GM18526 (cell line): ENCODE results near the gene PER1.

Source experiments
- POLR2A ChIP-seq: IDR thresholded peaks from 3 replicates; pipeline ENCODE4 v1.6.1; 2011; ENCODE audit not compliant: insufficient read length; ENCODE audit errors: extremely low read depth

Gene PER1, protein sequence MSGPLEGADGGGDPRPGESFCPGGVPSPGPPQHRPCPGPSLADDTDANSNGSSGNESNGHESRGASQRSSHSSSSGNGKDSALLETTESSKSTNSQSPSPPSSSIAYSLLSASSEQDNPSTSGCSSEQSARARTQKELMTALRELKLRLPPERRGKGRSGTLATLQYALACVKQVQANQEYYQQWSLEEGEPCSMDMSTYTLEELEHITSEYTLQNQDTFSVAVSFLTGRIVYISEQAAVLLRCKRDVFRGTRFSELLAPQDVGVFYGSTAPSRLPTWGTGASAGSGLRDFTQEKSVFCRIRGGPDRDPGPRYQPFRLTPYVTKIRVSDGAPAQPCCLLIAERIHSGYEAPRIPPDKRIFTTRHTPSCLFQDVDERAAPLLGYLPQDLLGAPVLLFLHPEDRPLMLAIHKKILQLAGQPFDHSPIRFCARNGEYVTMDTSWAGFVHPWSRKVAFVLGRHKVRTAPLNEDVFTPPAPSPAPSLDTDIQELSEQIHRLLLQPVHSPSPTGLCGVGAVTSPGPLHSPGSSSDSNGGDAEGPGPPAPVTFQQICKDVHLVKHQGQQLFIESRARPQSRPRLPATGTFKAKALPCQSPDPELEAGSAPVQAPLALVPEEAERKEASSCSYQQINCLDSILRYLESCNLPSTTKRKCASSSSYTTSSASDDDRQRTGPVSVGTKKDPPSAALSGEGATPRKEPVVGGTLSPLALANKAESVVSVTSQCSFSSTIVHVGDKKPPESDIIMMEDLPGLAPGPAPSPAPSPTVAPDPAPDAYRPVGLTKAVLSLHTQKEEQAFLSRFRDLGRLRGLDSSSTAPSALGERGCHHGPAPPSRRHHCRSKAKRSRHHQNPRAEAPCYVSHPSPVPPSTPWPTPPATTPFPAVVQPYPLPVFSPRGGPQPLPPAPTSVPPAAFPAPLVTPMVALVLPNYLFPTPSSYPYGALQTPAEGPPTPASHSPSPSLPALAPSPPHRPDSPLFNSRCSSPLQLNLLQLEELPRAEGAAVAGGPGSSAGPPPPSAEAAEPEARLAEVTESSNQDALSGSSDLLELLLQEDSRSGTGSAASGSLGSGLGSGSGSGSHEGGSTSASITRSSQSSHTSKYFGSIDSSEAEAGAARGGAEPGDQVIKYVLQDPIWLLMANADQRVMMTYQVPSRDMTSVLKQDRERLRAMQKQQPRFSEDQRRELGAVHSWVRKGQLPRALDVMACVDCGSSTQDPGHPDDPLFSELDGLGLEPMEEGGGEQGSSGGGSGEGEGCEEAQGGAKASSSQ (N-terminal part only)

DNA sequence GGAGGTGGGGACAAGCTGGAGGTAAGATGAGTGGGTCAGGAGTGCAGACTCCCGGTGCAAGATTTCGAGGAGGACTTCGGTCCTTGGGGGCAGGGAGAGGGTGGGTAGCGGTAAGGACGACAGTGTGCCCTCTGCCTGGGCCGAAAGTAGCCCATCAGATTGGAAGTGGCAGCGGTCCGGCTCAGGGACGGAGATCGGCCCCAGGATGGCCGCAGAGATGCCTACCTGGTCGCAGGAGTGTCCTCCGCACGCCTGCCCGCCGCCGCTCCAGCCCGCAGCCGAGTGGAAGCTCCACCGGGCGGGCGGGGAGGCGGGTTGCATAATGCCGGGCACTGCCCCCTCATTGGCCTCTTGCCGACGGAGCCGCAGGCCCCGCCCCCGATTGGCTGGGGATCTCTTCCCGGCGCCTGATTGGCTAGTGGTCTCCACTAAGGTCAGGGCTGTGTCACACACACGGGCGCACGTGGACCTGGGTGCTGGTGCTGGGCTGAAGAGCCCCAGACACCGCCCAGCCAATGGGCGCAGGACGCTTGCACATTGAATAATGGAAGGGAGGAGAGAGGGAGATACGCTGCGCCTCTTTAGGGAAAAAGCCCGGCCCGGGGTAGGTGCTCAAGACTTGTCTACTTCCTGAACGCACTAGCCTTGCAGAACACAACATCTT, at the start of gene PER1:
Gene PER1, minus strand, starts transcription at position 293 of the 664 bp plus-strand sequence. CDS start 1,698 bp downstream, outside the sequence.
- peak; percentile 63 for TF ChIP-seq POLR2A

DNA sequence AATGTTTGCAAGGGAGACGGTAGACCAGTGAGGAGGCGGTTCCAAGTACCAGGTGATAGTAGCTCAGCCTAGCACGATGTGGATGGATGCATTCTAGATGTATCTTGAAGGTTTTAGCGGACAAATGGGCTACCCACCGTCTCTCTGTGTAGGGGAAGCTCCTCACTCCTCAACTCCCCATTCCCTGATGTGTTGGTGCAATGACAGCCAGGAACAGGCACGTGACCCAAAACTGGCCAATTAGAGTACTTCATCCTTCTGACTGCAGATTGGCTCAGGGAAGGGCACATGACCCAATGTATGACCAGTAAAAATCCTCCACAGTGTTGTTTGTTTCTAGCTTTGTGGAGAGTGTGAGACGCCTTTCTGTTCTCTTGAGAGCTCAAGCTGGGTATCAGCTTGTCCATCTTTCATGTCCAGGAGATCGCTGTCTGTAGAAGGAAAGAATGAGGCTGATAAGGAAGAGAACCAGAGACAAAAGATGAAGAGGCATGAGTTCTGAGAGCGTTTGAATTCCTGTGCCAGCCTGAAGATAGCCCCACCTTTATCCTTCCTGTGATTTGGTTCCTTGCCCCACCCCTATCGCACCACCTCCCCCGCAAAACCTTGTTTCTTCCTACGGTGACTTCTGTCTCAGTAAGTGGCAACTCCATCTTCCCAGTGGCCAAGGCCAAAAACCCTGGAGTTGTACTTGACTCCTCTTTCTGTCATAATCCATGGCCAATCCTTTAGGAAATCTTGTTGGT, 40.0 kb upstream of the PER1 start:
- TF ChIP-seq POLR2A, result peak; percentile 79

DNA sequence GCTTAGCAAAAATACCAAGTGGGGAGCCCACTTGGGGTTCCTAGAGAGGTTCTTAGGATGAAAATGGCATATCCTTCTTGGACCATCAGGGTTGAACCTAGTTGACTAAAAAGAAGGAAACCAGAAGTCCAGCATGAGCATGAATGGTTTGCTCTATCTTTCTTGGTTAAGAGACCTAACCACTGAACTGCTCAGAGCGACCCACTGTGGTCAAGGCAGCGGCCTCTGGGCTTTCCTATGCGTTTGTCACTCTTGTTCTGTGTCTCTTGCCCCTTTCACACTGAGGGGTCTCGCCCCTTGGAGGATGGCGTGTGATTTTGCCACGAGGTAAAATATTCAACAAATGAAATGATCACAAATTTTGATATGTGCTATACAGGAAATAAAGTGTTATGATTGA, 38.3 kb upstream of the PER1 start:
- TF ChIP-seq POLR2A, result no peak

DNA sequence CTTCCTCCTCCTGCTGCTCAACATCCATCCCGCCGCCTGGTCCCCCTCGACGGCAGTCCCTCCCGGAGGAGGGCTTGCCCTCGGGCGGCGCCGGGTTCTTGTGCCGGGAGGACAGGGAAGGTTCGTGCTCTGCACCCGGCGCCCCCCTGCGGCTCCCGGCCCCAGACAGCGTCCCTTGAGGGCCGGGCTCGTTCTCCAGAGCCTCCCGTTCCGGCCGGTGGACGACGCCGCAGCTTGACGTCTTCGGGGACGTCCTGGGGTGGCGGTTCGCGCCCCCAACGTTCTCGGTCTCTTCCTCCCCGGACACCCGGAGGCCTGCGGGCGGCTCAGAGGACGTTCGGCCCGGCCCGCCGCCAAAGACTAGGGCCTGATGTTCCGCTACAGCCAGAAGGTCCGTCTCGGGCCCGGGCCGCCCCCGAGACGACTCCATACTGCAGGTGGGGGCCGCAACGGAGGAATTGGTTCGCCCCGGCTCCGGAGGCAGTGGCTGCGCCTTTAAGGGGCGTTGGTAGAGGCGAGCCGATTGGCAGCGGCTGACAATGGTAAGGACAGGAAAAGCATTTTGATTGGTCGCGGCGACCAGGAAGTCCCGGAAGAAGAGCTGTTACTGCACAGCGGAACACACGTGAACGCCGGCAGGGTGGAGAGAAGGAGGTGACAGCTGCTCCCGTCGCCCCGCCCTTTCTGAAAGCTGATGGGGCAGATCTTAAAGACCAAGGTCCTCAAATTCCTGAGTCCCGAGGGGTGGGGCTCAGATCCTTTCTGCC, 37.7 kb upstream of the PER1 start, which contains the start of gene BORCS6:
Gene BORCS6, minus strand, starts transcription at position 470 of the 767 bp plus-strand sequence. Its CDS starts 40 bp downstream, at position 430.
- TF ChIP-seq POLR2A, result peak; percentile 84

DNA sequence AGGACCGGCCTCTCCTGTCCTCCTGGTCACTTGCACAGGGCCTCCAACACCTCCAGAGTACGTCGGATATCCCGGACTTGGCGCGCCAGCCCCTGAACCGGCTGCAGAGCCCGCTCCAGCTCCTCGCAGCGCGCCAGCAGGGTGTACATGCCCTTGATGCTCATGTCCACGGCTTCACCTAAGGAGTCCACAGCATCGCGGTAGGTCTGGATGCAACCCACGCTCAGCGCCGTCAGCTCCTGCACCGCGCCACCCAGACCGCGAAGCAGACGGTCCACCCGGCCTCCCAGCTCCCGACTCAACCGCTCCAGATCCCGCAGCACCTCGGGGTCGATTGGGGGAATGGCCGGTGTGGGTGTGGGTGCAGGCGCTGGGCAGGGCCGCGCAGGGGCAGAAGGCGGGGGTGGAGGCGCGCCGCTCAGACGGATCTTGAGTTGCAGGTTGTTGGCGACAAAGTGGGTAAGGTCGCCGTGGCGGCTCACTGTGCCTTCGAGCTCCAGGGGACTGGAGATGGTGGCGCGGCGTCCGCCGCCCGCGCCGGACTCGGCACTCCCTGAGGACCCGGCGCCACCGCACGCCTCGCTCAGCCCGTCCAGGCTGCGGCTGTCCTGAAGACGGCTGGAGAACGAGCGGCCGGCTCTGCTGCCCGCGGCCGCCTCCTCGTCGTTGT, 37.0 kb upstream of the PER1 start:
- TF ChIP-seq POLR2A, result no peak

DNA sequence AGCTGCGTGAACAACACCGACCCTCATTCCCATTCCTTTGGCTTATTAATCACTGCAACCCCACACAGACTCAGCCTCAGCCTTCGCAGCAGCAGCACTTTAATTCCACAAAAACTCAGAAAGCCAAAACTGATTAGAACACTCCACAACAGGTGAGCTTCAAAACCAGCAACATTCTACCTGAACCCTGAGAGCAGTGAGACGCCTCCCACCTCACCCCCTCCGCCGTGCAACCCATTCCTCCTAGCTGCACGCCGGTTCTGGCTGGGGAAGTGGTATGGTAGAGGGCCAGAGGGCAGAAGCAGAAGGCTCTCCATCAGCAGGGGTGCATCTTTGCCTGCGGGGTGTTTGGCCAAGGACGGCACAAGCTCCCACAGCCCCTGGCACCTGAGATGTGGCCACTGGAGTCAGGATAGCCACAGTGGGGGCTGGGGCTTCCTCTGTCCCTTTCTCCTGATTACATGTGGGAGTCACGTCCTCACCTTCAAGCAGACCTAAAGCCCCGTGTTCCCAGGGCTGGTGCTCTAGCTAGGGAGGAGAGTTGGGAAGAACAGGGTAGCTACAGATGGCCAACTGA, 36.1 kb upstream of the PER1 start:
- TF ChIP-seq POLR2A, result no peak

DNA sequence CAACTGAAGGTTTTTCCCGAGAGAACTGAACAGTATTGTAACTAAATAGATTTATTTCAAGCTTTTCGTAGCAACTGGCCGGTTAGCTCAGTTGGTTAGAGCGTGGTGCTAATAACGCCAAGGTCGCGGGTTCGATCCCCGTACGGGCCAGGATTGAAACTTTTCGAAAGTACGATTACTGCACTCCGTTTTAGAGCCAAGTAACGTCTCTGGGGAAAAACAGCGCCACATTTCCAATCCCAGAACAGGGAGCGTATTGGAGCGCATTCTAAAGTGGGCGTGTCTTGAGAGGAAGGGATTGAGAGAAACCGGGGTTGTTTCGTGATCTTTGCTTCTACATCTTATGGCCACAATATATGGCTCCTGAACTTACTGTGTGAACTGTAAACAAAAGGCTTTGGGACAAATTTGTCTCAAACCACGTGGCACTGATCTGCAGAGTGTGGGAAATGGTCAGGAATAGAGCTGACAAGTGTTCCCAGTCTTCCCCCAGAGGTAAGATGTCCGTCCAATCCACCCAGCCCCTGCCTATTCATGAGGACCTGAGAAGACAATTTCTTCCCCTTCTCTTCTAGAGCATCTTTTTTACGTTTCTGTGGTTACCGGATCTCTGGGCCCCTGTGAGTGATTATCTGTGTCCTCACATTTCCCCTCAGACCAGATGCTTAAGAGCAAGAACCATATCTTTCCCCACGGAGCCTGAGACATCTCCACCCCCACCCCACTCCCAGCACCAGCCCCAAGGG, 35.5 kb upstream of the PER1 start:
- no peak for TF ChIP-seq POLR2A

DNA sequence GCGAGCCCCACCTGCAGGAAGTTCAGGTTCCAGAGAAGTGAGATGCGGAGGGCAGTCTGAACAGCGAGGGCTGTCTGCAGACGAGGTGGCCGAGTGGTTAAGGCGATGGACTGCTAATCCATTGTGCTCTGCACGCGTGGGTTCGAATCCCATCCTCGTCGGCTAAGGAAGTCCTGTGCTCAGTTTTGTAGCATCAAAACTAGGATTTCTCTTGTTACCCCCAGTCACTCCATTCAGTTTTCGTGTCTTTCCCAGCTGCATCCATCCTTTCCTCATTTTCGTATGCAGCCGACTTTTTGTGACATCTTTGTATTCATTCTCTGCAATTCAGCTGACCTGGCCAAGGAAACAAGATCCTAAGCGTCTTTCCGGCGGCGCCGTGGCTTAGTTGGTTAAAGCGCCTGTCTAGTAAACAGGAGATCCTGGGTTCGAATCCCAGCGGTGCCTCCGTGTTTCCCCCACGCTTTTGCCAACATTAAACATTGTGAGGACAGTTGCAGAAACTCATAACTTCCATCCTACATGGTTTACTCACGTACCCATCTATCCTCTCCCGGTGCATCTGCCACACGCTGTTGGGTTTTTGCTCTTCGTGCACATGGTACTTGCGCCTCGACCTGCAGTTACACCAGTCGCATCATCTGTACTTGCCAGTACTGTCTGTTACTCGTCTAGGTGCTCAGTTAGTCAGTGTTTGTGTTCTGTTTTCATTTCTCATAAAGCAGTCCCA, 34.7 kb upstream of the PER1 start:
- no peak for TF ChIP-seq POLR2A

DNA sequence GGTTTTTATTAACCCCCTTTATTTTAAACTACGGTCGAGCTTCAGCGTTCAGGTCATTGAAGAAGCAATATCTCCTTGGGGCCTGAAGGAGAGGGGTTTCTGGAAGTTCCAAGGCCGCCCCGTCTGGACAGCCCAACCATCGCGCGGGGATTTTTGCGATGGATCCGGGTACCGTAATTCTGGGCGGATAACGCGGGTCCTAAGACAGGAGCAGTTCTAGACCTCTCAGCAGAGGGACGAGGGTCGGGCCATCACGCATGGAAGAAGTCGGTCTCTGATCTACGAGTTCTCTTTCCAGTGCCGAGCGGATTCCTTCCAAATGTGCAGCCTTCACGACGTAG, 34.2 kb upstream of the PER1 start:
- no peak for TF ChIP-seq POLR2A

DNA sequence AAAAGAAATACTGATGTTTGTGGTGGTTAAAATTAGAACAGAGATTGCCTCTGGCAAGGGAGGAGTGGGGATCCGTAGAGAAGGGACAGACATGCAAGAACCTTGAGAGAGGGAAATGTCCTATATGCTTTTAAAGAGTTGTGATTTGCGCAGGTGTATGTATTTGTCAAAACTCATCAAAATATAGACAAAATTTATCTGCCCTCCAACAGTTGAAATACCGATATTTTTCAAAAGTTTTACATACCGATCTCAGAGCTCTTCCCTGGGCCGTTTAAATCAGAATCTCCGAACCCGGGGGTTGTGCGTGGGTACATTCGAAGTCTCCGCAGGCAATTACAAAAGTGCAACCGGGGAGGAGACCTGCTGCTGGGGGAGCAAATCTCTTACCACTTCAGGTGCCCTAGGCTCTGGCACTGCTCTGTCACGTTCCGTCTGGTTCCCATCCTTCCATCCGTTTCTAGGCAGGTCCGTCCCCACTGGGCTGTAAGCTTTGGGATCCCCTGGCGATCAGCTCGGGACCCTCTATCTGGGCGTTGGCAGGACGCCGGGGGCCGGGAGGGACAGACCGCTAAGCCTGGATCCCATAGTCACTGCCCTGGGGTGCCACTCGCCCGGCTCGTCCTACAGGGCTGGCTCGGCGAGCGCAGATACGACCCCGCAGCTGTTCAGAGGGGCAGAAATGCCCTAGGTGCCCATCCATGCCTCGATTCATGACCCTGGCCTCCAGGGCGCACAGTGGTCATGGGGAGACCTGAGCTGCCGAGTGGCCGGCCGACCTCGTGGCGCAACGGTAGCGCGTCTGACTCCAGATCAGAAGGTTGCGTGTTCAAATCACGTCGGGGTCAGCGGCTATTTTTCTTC, 33.6 kb upstream of the PER1 start:
- no peak for TF ChIP-seq POLR2A
